HFFc6 (cell line): ENCODE measurements around the gene VPS9D1. TPM values are rescaled to one million over a fixed set of nuclear protein-coding genes. Genes with fewer than 3 reads are reported as not detected.

Experiments used
- DNase-seq: peaks from one replicate; pipeline ENCODE4 v3.0.0-alpha.2; 2018
- H3K27ac Mint-ChIP-seq: 2 replicates; pipeline ENCODE4 v1.8.0; 2020; ENCODE audit warnings: mild to moderate bottlenecking, mixed read lengths
- H3K27me3 Mint-ChIP-seq: 2 replicates; pipeline ENCODE4 v1.8.0; 2021; ENCODE audit warnings: mild to moderate bottlenecking, moderate library complexity, mixed read lengths; ENCODE audit not compliant: insufficient read depth
- H3K36me3 Mint-ChIP-seq: 2 replicates; pipeline ENCODE4 v1.8.0; 2021; ENCODE audit warnings: low read depth, mixed read lengths
- H3K4me1 Mint-ChIP-seq: 2 replicates; pipeline ENCODE4 v1.8.0; 2020; ENCODE audit warnings: low read depth, mixed read lengths
- H3K4me3 Mint-ChIP-seq: 2 replicates; pipeline ENCODE4 v1.8.0; 2020; ENCODE audit warnings: mild to moderate bottlenecking, moderate library complexity, mixed read lengths
- H3K9me3 Mint-ChIP-seq: 2 replicates; pipeline ENCODE4 v1.8.0; 2020; ENCODE audit warnings: mild to moderate bottlenecking, mixed read lengths
- total RNA-seq, 6 experiments: library from RNA; stranded (reverse); fragmentation: NEBNext Ultra II Directional; extraction: Animal tissue kit (Norgen Biotek cat#: 25700); gene quantifications; 2 replicates in 1 of 6; 3 replicates in 5 of 6; pipeline ENCODE4 v1.2.3, GENCODE V29; 2021
- TF ChIP-seq, protein P1 (sequence below): fragments of 200-600 bp; sonication (generic); IDR thresholded peaks from 2 replicates; pipeline ENCODE4 v1.5.0; 2021; ENCODE audit warnings: antibody characterized with exemption, mild to moderate bottlenecking

The VPS9D1 gene
- total RNA-seq, 6 experiments from 2014 or later: 12.7 to 19.3 (median 16.1) TPM

DNA sequence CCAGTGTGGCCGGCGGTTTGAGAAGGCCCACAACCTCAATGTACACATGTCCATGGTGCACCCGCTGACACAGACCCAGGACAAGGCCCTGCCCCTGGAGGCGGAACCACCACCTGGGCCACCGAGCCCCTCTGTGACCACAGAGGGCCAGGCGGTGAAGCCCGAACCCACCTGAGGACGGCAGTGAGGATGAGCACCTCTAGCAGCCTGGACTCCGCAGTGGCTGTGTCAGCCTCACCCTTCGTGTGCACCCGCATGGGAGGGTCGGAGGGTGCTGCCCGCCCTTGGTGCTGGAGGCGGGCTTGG, 17.3 kb upstream of the VPS9D1 start:
- Mint-ChIP-seq H3K27ac (no peak overlapping the region), H3K4me3 (no peak overlapping the region), H3K4me1 (no peaks in the 10 kb centered on the region), H3K36me3 (peaks cover 17% of the 10 kb centered on the region), H3K9me3 (no peaks in the 10 kb centered on the region), H3K27me3 (peaks cover 4% of the 10 kb centered on the region)
- DNase-seq: no peak
- TF ChIP-seq, protein P1, sequence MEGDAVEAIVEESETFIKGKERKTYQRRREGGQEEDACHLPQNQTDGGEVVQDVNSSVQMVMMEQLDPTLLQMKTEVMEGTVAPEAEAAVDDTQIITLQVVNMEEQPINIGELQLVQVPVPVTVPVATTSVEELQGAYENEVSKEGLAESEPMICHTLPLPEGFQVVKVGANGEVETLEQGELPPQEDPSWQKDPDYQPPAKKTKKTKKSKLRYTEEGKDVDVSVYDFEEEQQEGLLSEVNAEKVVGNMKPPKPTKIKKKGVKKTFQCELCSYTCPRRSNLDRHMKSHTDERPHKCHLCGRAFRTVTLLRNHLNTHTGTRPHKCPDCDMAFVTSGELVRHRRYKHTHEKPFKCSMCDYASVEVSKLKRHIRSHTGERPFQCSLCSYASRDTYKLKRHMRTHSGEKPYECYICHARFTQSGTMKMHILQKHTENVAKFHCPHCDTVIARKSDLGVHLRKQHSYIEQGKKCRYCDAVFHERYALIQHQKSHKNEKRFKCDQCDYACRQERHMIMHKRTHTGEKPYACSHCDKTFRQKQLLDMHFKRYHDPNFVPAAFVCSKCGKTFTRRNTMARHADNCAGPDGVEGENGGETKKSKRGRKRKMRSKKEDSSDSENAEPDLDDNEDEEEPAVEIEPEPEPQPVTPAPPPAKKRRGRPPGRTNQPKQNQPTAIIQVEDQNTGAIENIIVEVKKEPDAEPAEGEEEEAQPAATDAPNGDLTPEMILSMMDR: no peak

DNA sequence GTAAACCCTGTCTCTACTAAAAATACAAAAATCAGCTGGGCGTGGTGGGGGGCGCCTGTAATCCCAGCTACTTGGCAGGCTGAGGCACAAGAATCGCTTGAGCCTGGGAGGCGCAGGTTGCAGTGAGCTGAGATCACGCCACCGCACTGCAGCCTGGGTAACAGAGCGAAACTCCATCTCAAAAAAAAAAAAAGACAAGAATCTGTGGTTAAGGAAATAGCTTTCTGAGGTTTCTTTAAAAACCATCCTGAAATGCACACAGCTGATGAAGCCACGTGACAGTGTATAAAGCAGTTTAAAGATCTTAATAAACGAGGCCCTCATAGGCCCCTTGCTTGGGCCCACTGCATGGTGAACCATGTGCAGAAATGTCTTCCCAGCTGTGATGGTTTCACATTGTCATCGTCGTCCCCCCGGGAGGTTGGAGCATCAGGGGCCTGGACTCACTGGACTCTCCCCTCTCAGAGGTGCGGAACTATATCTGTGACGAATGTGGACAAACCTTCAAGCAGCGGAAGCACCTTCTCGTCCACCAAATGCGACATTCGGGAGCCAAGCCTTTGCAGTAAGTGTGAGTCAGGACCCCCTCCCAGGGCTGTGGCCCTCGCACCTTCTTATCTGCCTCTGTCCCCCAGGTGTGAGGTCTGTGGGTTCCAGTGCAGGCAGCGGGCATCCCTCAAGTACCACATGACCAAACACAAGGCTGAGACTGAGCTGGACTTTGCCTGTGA, 16.8 kb upstream of the VPS9D1 start:
- Mint-ChIP-seq H3K4me1 (no peaks in the 10 kb centered on the region), H3K27me3 (peaks cover 4% of the 10 kb centered on the region), H3K9me3 (no peaks in the 10 kb centered on the region), H3K4me3 (no peak overlapping the region), H3K36me3 (peaks cover 17% of the 10 kb centered on the region), H3K27ac (no peak overlapping the region)
- no peak for DNase-seq
- TF ChIP-seq, protein P1: no peak

DNA sequence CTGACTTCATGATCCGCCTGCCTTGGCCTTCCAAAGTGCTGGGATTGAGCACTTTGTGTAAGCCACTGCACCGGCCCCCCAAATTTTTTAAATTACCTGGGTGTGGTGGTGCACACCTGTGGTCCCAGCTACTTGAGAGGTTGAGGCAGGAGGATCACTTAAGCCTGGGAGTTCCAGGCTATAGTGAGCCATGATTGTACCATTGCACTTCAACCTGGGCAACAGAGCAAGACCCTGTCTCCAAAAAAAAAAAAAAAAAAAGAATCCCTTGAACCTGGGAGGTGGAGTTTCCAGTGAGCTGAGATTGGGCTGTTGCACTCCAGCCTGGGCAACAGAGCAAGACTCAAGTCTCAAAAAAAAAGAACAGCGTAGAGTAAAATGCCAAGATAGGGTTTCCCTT, 15.9 kb upstream of the VPS9D1 start:
- H3K27me3 Mint-ChIP-seq: peaks cover 4% of the 10 kb centered on the region
- DNase-seq: no peak
- no peaks in the 10 kb centered on the region for H3K4me1 Mint-ChIP-seq
- no peak overlapping the region for H3K4me3 Mint-ChIP-seq
- no peak overlapping the region for H3K27ac Mint-ChIP-seq
- peaks cover 22% of the 10 kb centered on the region for H3K36me3 Mint-ChIP-seq
- H3K9me3 Mint-ChIP-seq: no peaks in the 10 kb centered on the region
- TF ChIP-seq, protein P1: no peak

DNA sequence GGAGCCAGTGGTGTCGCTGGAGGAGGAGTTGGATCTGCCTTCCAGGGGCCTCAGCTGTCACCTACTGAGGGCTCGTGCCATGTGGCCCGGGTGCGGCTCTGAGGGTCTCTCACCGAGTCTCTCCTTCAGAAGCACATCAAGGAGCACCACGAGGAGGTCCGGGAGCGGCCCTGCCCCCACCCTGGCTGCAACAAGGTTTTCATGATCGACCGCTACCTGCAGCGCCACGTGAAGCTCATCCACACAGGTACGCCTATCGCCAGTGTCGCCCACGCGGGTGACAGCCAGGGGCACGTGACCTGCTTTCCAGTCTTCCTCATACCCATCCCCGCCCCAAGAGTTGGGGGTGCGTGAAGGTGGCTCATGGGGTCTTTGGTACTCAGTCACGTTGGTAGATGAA, 13.1 kb upstream of the VPS9D1 start:
- no peak overlapping the region for H3K4me3 Mint-ChIP-seq
- H3K36me3 Mint-ChIP-seq: peaks cover 34% of the 10 kb centered on the region
- H3K27ac Mint-ChIP-seq: no peak overlapping the region
- no peaks in the 10 kb centered on the region for H3K4me1 Mint-ChIP-seq
- TF ChIP-seq, protein P1: no peak
- H3K27me3 Mint-ChIP-seq: peaks cover 8% of the 10 kb centered on the region
- DNase-seq: no peak
- H3K9me3 Mint-ChIP-seq: no peaks in the 10 kb centered on the region

DNA sequence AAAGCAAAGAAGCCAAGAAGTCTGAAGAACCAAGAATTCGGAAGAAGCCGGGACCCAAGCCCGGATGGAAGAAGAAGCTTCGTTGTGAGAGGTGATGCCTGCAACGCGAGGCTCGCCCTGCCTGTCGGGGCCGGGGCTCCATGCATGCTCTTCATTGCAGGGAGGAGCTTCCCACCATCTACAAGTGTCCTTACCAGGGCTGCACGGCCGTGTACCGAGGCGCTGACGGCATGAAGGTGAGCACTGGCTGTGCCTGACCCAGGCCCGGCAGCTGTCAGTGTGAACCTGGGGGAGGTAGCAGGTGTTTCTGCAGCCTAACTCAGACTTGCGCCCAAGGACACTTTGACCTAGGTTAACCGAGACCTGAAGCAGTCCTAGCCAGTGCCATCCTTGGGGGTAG, 12.6 kb upstream of the VPS9D1 start:
- H3K9me3 Mint-ChIP-seq: no peaks in the 10 kb centered on the region
- H3K4me3 Mint-ChIP-seq: no peak overlapping the region
- peaks cover 8% of the 10 kb centered on the region for H3K27me3 Mint-ChIP-seq
- TF ChIP-seq, protein P1: no peak
- no peak overlapping the region for H3K27ac Mint-ChIP-seq
- DNase-seq: no peak
- H3K36me3 Mint-ChIP-seq: peaks cover 35% of the 10 kb centered on the region
- no peaks in the 10 kb centered on the region for H3K4me1 Mint-ChIP-seq

DNA sequence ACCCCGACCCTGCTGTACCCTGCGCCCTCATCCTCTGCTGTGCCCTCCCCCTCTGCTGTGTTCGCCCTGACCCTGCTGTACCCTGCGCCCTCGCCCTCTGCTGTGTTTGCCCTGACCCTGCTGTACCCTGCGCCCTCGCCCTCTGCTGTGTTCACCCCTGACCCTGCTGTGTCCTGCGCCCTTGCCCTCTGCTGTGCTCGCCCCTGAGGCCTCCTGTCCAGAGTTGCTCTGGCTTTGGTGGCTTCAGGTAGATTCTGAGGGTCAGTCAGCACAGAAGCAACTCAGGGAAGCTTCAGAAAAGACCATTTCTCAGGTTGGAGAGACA, 12.2 kb upstream of the VPS9D1 start:
- H3K4me1 Mint-ChIP-seq: no peaks in the 10 kb centered on the region
- H3K27ac Mint-ChIP-seq: no peak overlapping the region
- peaks cover 35% of the 10 kb centered on the region for H3K36me3 Mint-ChIP-seq
- TF ChIP-seq, protein P1: no peak
- no peaks in the 10 kb centered on the region for H3K9me3 Mint-ChIP-seq
- H3K27me3 Mint-ChIP-seq: peaks cover 8% of the 10 kb centered on the region
- H3K4me3 Mint-ChIP-seq: no peak overlapping the region
- DNase-seq: no peak
